GM21576 (cell line): Measurements from ENCODE around the gene CASP3.
"Not testable (repeated sequence)": the region's sequence is repeated elsewhere in the genome, so short reads cannot be mapped to it uniquely, and the experiment has no call there.

Experiments used
- ATAC-seq: cut with Tn5 transposase; IDR thresholded peaks from one replicate; pipeline ENCODE4 v1.9.1; 2021; ENCODE audit warnings: mild to moderate bottlenecking, moderate library complexity; ENCODE audit not compliant: unreplicated experiment

CASP3 gene

DNA sequence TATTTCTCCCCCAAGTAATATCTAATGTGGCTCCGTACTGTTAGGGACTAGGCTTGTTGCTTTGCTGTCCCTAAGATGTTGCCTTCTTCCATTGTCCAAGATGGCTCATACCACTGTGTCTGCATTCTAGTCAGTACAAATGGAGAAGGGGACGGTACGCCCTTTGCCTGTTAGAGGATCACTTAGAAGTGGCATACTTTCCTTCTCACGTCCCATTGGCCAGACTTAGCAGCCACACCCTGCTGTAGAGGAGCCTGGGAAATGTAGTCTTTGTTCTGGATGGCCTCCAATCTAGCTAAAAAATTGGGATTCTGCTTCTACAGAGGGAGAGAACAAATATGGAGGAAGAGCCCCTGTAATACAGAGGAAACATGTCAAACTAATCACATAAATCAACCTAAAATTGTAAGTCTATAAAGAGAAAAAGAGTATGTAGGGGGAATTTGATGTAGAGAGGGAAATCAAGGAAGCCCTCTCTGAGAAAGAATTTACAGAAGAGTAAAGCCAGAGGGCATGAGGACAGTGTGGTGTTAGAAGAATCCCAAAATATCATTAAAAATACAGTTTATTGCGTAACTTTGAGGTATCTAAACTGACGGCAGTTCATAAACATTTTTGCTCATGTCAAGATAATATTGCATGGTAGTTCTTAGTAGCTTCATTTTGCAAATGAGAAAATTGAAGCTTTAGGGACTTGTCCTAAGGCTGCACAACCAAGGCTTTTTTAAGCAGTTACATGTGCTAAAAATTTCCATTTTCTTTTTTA is 15.4 kb upstream of the CASP3 start:
- ATAC-seq = no peak

DNA sequence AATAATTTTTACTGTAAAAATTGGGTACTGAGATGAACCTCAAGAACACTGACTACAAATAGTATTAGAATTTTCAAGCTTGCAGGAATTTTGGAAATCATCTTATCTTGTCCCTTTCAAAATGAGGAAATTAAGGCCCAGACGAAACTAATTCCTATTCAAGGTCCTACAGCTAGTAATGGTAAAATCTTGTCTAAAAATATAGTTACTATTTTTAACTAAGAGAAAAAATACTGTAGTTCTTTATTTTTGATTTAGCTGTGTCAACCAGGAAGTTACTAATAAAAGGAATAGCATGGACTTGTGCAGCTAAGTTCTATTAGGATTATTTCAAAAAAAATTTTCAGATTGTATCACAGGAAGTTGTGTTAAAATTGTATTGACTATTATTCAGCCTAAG is 13.0 kb upstream of the CASP3 start:
- no peak for ATAC-seq

DNA sequence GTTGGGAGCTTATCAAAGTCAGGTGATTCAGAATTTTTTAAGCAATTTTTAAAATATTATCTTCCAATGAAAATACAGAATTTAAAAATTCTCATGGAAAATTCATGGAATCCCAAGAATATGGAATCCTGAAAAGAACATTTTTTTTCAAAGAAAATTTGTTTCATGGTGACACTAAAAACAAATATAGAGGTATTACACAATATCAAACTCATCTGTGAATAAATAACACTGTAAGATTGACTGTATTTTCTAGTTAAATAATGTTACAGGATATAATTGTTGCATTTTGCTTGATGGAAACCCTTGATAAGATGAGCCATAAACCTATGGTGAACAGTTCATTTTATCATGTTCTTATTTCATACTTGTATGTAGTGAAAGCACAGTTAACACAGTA is 11.7 kb upstream of the CASP3 start:
- no peak for ATAC-seq

DNA sequence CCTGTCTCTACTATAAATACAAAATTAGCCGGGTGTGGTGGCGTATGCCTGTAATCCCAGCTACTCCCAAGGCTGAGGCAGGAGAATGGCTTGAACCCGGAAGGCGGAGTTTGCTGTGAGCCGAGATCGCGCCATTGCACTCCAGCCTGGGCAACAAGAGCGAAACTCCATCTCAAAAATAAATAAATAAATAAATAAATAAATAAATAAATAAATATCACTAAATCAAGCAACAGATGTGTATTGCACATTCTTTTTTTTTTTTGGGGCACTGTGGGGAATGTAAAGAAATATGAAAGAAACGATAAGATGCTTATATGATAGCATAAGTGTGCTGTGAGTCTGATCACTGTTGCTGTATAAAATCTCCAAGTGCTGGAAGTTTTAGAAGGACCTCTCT is 8.6 kb upstream of the CASP3 start:
- ATAC-seq = not testable (repeated sequence)

DNA sequence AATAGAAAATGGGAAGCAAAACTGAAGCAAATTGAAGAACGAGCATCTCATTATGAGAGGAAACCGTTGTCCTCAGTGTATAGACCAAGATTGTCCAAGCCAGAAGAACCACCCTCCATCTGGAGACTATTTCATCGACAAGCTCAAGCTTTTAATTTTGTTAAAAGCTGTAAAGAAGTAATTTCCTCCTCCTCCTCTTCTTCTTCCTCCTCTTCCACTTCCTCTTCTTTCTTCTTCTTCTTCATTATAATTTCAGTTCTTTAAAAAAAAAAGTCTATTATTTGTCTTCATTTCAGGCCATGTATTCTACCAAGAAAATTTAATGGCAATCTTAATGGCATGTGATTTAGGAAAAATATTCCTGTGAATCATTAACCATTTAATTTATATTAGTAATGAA is 7.9 kb upstream of the CASP3 start:
- ATAC-seq = no peak

DNA sequence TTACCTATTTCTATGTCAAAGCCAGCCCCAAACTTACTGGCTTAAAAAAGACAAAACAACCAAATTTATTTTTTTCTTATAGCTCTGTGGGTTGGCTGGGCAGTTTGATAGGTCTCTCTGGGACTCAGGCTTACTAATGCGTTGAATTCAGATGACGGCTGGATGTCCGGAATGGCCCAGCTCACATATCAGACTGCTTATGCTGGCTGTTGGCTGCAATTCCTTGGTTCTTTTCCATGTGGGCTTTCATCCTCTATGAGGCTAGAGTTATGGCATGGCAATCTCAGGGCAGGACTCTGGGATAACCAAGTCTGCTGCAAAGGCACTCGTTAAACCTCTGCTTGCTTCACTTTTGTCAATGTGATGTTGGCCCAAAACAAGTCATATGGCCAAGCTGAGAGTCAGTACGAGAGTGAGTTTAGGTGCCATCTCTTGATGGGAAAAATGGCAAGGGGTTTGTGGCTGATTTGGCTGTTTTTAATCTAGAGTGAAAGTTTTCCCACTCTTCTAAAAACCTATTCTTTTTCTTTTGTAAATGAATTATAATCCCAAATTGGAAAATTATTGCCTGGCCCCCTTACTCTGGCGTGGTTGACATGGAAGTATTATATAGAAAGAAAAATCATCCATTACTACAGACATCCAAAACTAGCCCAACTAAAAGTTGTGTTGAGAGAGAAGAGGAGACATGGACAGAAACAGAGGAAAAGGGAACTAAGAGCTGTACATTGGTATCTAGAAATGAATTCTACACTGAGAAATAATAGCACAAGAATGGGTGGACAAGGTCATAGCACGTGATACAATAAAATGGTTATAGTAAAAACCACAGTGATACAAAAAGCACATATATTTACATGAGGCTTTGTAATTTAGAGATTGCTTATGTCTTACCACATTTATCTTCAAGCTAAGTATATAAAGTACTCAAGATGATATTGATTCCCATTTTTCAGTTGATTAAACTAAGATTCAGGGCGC is 6.9 kb upstream of the CASP3 start:
- ATAC-seq = no peak

DNA sequence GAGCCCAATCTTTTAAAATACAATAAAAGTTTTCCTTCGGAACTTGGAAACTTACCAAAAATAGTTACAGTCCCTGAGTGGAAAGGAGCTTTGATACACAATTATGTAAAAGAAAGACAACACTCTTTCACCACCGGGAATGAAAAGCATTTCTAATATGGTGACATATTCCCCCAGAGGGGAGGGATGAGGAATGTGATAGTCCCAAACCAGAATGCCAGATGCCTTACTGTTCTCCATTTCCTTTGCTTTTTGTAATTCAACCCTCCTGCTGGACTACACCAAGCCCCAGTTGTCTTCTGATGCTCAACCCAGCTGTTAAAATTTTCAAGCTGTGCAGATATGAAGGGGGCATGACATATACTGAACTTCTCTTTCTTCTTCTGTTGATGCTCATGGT is 4.4 kb upstream of the CASP3 start:
- ATAC-seq = no peak

DNA sequence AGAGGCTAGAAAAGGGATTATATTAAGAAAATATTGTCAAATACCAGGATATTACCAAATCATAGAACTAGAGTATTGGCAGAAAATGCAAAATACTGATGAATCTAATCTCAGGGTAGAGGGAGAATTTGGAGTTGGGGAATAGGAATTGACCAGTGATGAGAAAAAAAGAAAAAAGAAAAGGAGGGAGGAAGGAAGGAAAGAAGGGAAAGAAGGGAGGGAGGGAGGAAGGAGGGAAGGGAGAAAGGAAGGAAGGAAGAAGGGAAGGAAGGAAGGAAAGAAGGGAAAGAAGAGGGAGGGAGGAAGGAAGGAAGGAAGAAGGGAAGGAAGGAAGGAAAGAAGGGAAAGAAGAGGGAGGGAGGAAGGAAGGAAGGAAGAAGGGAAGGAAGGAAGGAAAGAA is 3.4 kb upstream of the CASP3 start:
- not testable (repeated sequence) for ATAC-seq

DNA sequence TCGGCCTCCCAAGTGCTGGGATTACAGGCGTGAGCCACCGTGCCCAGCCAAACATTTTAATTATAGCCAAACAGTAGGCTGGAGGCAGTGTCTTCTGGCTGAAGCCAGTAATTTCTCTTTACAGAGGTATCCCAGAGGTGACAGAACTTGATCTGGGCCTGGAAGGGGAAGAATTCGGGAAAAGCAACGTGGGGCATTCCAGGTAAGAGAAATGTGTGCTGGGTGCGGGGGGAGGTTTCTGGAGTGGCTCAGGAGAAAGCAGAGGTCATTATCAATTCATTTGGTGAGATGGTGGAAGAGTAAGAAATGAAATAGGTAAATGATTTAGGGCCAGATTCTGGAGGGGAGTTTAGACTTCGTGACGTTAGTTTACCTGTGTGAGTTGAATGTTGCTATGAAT is 2.7 kb upstream of the CASP3 start:
- ATAC-seq = no peak

DNA sequence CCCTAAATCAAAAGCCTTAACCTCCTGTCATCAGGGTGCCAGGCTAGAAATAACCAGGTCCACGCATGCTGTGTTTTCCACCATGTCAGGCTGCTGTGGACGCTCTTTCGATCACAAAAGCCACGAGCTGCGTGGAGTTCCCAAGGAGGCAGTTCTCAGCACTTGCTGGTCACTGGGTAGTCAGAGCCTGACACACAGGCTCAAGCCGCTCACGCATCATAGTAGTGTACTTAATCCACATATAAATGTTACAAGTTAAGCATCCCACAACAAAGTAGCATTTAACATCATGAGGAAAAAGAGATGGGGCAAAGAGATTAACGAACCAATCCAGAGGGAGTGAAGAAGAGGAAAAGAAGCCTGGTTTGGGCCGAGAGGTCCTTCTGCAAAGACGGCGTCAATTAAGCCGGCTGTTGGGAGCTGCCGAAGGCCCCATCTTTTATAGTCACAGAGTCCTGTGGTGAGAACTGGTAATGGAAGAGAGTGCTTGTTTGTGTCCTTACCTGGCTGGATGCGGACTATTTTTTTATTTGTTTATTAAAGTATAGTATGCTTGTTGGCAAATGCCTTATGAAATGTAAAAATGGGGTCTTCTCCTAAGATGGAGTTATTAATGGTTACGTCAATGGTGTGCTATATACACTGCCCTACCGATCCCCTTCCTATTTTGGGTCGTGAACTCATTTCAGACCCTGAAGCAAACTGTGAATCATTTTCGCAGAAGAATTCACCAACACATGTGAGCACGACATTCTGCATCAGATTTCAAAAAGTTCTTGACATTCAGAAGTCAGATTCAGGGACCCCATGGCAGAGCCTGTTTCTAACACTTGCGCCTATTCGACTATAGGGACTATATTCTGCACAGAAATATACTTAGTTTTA is 966 bp upstream of the CASP3 start:
- peak; percentile 5 for ATAC-seq

DNA sequence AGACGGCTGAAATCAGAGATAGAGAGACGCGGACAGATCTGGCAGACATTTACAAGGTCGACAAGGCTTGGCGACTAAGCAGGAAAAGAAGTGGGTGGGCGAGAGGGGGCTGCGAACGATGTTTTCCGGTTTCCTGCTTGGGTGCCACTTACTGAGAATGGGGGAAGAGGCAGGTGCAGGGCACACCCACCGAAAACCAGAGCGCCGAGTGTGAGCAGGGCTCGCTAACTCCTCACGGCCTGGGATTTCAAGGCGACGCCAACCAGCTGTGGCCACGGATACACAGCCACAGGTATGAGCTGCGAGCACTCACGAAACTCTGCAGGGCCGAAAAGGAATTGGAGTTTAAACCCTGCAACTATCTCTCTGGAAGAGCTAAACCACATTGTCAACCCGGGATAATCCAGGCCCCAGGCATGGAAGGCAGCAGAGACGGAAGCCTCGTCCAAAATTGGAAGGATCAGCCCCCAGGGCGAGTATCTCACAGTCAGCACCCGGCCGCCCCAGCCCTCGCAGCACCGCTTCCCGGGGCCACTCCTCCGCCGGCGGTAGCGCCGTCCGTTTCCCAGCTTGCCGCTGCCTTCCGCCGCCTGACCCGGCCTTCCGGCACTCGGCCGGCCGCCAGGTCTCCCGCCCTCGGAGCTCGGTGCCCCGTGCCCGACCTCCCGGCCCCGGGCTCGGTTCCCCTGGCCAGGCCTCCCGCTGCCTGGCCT is 778 bp downstream of the CASP3 start:
- ATAC-seq = peak; percentile 29

DNA sequence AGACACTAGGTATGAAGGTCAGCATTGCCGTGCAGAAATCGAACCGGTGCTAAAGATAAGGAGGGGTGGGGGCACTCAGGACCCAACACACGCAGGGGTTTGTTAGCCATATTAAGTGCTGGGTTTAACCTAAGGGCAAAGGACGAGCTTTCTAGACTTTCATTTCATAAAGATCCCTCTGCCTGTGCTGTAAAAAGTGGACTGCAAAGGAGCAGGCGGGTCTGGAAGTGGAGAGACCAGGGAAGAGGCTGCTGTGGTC is 1.3 kb downstream of the CASP3 start:
- ATAC-seq = no peak

DNA sequence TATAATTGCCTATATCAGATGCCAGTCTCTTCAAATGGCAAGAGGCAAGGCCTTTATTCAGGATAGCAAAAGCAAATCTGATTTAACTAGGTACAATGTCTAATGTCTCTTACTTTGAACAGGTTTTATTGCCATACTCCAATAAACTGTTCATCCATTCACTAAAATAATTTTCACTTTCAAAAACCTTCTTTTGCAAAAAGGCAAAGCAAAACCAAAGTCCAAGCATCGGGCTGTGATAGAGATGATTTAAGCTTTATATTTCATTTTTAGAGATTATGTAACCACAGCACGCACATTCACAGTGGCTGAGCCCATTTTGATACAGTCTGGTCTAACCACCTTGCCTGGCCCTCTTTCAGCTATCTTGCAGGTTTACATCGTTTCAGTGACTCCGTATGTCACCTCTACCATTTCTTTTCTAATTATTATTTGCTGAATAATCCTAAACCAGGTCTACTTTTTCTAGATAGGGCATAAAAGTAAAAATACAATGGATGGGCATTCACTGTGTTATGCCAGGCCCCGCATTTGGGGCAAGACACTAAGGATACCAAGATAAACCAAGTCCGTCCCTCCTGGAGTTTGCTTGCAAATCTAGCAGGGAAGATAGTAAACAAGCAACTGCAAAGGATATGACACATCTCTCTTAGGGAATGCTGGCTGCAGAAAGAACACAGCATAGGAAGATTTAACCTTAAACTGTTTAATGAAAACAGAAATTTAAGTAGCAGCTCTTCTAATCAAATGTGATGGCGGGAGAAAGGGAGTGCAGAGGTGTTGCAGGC is 1.8 kb downstream of the CASP3 start:
- no peak for ATAC-seq

DNA sequence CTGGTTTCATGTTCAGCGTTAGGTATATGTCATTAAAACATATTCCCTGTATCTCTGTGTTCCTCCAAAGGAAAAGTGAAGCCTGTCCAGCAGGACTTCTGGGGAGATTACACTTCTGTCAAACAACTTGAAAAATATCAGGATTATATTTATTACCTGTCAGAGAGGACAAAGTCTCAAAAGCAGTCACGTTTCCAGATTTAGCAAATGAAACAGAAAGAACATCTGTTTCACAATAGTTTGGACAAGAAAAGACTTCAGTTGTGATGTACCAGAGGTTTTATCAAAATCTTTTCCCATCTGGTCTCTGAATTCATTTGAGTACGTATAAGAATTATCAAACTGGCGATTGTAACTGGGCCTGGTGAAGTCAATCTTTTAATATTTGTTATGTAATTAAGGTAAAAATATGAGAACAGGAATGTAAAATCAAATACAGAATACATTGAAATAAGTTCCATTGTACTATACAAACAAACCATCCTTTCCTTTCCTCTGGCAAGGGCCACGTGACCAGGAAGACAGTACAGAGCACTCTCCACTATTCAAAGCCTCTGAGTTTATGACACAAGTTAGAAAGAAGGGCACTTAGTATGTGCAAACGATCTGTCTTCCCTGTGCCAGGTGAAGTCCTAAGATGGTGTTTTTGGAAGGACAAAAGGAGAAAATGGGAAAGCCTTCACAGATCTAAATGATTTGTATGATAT is 3.2 kb downstream of the CASP3 start:
- no peak for ATAC-seq

DNA sequence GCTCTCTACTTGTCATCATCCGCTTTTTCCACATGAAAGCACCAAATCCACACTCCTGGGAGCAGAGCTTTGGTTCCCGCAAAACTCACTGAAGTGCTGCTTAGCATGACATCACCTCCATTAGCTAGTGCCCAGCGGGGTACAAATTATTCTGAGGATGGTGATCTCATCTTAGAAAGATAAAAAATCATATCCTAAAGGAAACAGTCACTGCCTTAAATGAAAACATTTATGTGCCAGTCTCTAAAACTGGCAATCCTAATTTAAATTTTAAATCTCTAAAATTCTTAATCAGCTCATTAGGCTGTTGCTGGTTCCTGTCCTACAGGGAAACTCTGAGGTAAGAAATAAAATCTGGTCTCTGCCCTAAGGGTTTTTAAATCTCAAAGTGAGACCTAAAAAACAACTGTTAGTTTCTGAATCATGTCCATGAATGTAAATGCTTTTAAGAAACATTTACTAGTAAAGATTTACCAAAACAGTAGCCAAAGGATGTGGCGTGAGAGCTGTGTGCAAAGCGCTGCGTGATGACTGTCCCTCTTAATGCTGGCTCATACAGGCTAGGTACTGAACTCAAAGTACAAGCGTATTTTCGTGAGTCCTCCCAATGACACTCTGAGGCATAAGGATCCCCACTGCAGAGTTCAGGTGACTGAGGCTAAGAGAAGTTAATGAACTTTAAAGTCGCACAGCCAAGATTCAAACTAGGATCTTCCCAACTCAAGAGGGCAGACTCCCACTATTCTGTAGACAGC is 4.5 kb downstream of the CASP3 start:
- no peak for ATAC-seq

DNA sequence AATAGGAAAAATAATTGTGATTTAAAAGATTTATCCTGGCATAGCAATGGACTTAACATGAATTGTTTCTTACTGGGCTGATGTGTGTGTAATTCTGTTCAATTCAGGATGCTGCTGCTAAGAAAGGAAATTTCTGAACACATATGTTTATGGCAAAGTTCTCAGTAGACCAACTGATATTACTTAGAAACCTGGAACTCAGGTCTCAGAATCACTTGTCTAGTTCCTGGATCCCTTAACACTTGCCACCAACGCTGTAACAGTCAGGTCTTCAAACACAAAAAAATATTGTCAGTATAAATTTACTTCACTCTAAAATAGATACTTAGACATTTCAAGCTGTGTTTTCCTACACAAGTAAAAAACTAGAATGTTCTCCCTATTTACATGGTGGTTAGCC is 5.5 kb downstream of the CASP3 start:
- no peak for ATAC-seq

DNA sequence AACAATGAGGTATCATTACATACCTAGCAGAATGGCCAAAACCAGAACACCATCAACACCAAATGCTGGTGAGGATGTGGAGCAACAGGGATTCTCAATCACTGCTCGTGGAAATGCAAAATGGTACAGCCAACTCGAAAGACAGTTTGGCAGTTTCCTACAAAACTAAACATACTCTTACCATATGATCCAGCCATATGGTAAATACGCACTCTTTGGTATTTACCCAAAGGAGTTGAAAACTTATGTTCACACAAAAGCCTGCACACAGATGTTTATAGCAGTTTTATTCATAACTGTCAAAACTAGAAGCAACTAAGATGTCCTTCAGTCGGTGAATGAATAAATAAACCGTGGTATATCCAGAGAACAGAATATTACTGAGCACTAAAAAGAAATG is 7.8 kb downstream of the CASP3 start:
- no peak for ATAC-seq

DNA sequence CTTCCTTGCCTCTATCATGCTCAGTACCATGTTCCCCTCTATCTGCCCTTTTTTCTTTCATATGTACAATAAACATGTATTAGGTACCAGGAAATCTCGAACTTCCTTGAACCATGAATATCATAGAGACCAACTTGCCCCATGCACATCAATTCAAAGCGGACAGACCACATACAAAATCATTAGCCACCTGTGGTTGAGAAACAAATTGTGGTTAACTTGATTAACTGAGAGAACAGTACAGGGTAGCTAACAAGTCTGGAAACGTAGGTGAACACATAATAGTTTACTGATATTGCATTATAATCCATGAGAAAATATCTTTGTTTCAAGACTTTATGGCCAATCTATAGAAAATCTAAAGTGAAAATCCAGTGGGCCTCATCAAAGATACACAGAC is 8.2 kb downstream of the CASP3 start:
- ATAC-seq = no peak

DNA sequence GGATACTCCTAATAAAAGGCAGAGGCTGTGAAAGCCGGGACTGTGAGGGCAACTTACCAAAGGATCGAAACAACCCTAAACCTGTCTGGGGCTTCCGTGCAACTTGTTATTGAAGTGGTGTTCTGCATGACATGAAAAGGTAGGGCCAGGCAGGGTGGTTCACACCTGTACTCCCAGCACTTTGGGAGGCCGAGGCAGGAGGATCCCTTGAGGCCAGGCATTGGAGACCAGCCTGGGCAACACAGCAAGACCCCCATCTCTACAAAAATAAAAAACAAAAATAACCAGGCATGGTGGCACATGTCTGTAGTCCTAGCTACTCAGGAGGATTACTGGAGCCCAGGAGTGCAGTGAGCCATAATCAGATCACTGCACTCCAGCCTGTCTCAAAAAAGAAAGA is 12.3 kb downstream of the CASP3 start:
- ATAC-seq = no peak
